Panc1 (cell line): ENCODE results near the gene SPART.

ENCODE experiments used
- CTCF ChIP-seq: fragments of 450-650 bp; IDR thresholded peaks from 2 replicates; pipeline ENCODE4 v1.5.1; 2017; ENCODE audit warnings: mild to moderate bottlenecking
- REST ChIP-seq, 2 experiments: IDR thresholded peaks; 2 replicates each; pipeline ENCODE4 v1.6.1; 2011 to 2012; ENCODE audit warnings: low read depth in 2 of 2, control low read depth in 1 of 2, low read length in 1 of 2, mild to moderate bottlenecking in 1 of 2, moderate library complexity in 1 of 2; ENCODE audit not compliant: insufficient read depth in 1 of 2
- SIN3A ChIP-seq: IDR thresholded peaks from 2 replicates; pipeline ENCODE4 v1.6.1; 2012; ENCODE audit warnings: low read depth, mild to moderate bottlenecking, low read length, moderate library complexity, borderline replicate concordance; ENCODE audit not compliant: insufficient read depth

- TF ChIP-seq CTCF (no peak), REST (IDR thresholded peaks at IDR 0.05; ENCODE audit: insufficient read depth in 1 of 2, low read depth in 2 of 2, low read length in 1 of 2) (no peak), SIN3A (no peak)
Observed at GRCh38 chr13:36310417-36311108, 35.6 kb downstream of the SPART start.
